Hematopoietic multipotent progenitor cell treated with erythropoietin and hydrocortisone succinate and interleukin-3 and kit ligand, for 4 days (in vitro differentiated cells): ENCODE measurements around the gene EPHA2.

Experiments
- DNase-seq: peaks from one replicate; pipeline ENCODE4 v3.0.0-alpha.2; 2015

EPHA2 gene

DNA sequence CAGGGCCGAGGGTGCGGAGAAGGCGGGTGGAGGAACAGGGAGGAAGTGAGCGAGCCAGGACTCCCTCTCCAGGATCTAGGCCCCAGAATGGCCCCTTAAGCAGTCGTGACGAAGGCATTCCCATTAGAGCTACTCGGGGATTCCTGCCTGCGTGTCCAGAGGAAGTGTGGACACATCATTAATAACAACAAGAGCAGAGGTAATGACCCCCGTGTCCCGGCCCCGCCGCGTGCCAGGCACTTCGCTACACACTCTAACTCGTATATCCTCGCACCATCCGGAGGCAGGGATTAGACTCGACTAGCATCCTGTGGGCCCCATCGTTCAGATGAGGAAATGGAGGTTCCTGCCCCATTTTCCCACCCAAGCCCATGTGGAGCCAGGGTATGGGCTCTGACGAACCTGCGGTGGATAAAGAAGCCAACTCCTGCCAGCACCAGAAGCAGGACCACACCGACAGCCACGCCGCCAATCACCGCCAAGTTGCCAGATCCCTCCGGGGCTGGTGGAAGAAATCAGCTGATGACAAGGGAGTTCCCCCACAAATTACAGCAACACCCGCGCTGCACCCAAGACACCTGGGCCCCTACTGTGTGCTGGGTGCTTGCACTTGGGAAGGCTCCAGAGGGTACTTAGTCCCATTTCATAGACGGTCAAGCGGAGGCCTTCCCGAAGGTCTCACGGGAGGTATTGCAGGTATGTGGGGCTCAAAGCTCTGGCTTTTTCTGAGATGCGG, 21.6 kb downstream of the EPHA2 start:
- no peak for DNase-seq

DNA sequence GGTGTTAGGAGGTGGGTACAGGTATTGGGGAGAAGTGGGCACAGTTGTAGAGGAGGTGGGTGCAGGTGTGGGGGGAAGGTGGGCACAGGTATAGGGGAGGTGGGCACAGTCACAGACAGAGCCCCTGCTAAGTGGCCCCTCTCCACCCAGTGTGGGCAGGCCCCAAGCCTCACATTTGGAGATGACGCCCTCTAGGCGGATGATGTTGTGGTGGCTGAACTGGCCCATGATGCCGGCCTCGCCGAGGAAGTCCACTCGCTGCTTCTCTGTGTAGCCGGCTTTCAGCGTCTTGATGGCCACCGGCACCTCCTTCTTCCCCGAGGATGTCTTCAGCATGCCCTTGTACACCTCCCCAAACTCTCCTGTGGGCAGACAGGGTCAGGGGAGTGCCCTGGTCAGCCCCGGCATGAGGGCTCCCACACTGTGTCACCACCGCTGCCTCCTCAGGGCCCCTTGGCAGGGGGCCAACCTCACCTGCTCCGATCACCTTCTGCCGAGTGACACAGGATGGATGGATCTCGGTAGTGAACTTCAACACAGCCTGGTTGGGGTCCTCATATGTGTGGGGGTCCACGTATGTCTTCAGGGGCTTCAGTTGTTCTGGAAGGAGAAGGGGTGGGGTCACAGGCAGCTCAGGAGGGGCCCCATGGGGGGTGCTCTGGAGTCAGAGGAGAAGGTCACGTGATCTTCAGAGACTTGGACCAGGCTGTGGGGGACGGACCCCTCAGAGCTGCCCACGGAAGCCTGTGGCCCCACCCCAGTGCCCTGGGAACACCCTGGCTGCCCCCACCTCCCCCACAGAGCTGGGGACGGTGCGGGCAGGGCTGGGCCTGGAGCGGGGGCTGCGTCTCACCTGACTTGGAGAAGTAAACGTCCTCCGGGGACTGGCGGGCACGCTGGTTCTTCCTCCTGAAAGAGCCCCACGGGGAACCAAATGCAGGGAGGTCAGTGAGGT, 22.6 kb downstream of the EPHA2 start:
- no peak for DNase-seq

DNA sequence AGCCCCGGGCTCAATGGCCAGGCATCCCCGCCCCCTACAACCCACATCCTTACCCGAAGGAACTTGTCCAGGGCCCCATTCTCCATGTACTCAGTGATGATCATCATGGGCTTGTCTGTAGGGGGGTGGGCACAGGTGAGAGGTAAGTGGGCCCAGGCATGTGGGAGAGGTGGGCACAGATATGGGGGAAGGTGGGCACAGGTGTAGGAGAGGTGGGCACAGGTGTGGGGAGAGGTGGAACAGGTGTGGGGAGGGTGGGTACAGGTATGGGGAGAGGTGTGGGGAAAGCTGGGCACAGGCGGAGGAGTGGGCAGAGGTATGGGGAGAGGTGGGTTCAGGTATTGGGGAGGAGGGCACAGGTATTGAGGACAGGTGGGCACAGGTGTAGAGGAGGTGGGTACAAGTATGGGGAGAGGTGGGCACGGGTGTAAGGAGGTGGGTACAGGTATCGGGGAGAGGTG, 23.5 kb downstream of the EPHA2 start:
- no peak for DNase-seq

GRCh38 chr1:16131636-16132324, 24.1 kb downstream of the EPHA2 start:
- no peak for DNase-seq

- DNase-seq, result no peak
Observed at GRCh38 chr1:16130827-16131226, 25.0 kb downstream of the EPHA2 start.

- no peak for DNase-seq
Observed at GRCh38 chr1:16129921-16130543, 25.8 kb downstream of the EPHA2 start.

DNA sequence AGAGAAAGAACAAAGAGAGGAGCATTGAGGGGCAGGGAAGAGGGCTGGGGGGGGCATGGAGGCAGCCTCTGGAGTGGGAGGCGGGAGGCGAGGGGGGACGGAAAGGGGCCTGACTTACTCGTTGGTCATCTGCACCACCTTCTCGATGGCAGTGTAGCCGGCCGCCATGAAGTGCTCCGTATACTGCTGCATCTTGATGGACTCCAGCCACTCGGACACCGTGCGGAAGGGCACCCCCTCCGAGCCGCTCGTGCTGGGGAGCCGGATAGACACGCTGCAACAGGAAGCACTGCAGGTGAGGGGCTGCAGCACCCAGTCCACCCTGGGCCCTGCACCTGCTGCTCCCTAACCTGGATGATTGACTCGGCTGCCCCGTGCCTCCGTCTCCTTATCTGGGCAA, 26.6 kb downstream of the EPHA2 start:
- DNase-seq, result no peak

DNA sequence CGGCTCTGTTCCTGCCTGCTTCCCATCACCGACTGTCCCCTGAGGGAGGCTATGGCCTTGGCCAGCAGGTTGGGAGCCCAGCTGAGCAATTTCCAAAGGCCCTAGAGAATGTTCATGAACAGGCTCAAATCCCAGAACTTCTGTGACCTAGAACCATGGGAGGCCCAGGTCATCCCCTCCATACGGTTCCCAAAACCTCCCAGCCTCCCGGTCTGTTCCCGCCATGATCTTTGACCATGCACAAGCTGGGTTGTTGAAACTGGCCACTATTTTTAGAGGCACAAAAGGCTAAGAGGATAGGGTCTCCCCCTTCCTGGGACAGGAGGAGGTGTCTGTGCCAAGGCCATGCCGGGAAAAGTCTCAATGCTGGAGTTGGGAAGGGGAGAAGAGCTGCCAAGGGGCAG, 27.5 kb downstream of the EPHA2 start:
- no peak for DNase-seq

DNA sequence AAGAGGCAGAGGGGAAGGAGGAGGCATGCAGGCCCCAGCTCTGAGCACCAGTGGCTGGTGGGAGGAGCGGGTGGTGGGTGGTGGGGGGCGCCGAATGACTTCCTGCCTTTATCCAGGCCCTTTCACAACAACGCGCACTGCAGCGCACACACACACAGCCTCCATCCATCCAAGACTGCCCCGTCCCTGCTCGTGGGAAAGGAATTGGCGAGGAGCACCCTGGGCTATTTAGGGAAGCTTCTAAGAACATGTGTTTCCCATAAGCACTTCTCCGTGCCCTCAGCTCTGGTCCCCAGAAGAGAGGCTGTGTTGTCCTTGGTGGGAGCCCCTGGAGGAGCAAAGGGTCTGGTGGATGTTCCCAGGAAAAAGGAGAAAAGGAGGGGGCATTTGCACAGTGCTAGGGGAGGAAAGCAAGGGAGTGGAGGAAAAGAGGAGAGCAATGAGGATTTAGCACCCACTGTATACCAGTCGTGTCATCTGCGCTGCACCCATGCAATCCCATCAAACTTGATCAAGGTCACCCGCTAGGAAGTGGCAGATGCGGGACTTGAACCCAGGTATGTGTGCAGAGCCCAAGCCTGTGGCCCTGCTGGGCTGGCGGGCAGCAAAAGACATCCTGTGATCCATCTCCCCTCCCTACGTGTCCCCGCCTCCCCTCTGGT, 28.1 kb downstream of the EPHA2 start:
- no peak for DNase-seq

- no peak for DNase-seq
Observed at GRCh38 chr1:16126743-16127515, 28.9 kb downstream of the EPHA2 start.

DNA sequence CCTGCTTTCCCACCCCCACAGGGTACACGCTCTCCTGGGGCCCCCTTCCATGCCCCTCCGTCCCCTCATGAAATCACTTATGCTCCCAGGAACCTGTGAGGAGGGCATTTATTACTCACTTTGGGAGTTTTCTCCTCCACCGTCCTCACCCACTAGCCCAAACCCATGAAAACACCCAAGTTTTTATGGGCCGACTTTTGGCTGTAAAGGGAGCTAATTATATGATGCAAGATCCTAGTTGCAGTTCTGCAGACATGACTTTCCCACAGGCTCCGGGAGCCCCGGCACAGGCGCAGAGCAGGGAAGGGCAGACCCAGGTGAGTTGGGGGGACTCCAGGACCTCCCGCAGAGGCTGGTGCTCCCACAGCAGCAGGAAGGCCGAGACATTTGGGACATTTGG, 29.7 kb downstream of the EPHA2 start:
- DNase-seq, result no peak

DNA sequence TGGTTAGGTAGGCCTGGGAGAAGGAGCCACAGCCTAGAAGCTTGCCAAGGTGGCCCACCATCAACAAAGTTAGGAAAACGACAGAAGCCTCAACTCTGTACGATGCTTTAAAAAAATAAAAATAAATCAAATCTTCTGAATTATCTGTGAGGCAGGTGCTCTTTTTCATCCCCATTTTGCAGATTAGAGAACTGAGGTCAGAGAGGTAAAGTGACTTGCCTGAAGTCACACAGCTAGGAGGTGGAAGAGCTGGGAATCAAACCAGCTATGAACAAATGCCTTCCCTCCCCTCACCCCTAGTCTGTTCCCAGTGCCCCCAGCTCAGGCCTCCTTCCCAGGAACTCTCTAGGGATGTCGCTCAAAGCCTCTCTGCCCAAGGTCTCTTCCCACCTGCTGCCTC, 30.4 kb downstream of the EPHA2 start:
- no peak for DNase-seq

- no peak for DNase-seq
Observed at GRCh38 chr1:16125088-16125470, 30.8 kb downstream of the EPHA2 start.

GRCh38 chr1:16124377-16125087, 31.3 kb downstream of the EPHA2 start:
- DNase-seq, result no peak

GRCh38 chr1:16122916-16123315, 33.0 kb downstream of the EPHA2 start:
- peak; percentile 74 for DNase-seq

DNA sequence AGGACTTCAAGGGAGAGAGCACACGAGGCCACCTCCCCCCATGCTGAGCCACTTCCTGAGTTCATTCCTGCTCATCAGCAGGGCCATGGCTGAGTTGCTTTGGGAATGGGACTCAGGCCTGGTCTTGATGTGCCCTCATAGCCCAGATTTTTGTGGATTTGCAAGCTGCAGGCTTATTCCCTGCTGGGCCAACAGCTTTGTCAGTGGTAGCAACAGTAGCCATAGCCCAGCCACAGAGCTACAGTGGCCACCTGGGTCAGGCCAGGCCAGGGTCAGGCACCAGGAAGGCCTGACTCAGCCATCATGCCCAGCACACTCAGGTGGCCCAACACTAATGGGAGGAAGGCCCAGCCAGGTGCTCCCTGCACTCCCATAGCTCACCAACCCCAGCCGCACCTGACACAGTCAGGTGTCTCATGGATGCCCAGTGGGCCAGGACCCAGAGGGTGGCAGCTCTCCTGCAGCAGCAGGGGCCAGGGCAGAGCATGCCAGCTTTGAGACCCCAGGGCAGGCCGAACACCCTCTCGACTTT, 33.5 kb downstream of the EPHA2 start:
- no peak for DNase-seq

DNA sequence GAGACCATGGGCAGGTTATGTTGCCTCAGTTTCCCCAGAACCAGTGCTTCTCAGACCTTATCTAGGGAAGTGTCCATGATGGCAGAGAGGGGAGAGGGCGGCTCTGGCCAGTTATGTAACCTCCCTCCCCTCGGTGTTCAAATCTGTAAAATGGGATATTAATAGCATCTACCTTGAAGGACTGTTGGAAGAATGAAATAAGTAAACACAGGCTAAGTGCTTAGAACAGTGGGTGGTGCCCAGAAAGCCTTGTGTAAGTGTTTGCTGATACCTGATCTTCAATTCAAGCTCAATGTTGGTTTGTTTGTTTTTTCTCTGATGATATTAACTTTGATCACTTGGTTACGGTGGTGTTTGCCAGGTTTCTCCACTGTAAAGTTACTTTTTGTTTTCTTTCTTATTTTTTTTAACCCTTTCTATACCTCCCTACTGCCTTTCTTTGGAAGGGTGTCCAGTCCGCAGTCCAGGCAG, 34.9 kb downstream of the EPHA2 start:
- DNase-seq, result no peak

DNA sequence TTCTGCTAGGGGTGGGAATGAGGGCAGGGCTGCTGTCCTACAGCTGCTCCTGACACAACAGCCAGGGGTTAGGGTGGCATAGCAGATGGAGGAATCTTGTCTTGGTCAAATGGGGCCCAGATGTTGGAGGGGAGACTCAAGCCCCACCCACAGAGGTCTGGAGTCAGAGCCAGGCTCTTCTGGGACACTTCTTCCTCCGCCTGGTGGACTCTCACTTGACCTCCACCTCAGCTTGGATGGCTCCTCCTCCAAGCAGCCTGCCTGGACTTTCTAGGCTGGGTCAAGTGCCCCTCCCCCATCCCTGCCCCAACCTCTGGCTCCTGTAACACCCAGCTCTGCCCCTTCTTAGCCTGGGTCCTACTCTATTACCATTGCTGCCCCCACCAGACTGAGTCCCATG, 35.5 kb downstream of the EPHA2 start:
- no peak for DNase-seq

GRCh38 chr1:16119926-16120325, 35.9 kb downstream of the EPHA2 start:
- no peak for DNase-seq

DNA sequence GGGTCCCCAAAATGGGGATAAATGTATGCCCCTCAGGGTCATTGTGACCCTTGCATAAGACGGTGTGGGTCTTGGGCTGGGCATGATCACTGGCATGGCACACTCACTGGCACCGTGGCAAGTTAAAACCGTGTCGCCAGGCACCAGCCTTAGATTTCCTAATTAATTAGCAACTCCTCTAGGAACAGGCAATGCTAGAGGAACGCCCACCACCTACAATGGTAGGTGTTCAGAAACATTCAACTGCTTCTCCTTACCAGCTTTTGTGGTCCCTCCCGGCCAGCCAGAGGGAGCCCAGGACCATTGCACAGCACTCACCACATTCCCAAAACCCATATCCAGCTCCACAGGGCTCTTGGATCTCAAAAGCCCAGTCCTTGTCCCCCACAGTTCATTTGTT, 36.4 kb downstream of the EPHA2 start:
- DNase-seq, result no peak

- no peak for DNase-seq
Observed at GRCh38 chr1:16118706-16119105, 37.2 kb downstream of the EPHA2 start.
